Psoas muscle (tissue), 8 donors: ENCODE measurements around the gene HERPUD1. TPM values are rescaled to one million over a fixed set of nuclear protein-coding genes. Genes with fewer than 3 reads are reported as not detected.

Source experiments
- ATAC-seq, 4 donors: fragments of 200-7000 bp; cut with Tn5 transposase; one replicate each; pipeline ENCODE4 v1.9.1; 2020; ENCODE audit warnings: moderate library complexity in 3 of 4, mild to moderate bottlenecking in 2 of 4
- DNase-seq, 2 donors: peaks; one replicate each; pipeline ENCODE4 v3.0.0-alpha.2; 2020
- H3K27ac ChIP-seq: fragments of 200-600 bp; one replicate; pipeline ENCODE4 v1.8.0; 2022
- H3K27me3 ChIP-seq, 3 donors: fragments of 200-600 bp in 1 of 3; one replicate each; pipeline versions ENCODE4 v1.6.1 to v1.8.0; 2013 to 2022; ENCODE audit warnings: low read length in 2 of 3, mild to moderate bottlenecking in 2 of 3, moderate library complexity in 1 of 3; ENCODE audit not compliant: insufficient read depth in 3 of 3
- H3K36me3 ChIP-seq, 2 donors: fragments of 200-600 bp in 1 of 2; one replicate each; pipeline versions ENCODE4 v1.6.1 to v1.8.0; 2013 to 2022; ENCODE audit warnings: low read depth in 1 of 2, mild to moderate bottlenecking in 1 of 2, moderate library complexity in 1 of 2; ENCODE audit not compliant: insufficient read depth in 1 of 2
- H3K4me1 ChIP-seq: fragments of 200-600 bp; one replicate; pipeline ENCODE4 v1.8.0; 2022
- H3K4me3 ChIP-seq: fragments of 200-600 bp; one replicate; pipeline ENCODE4 v1.8.0; 2022; ENCODE audit warnings: mild to moderate bottlenecking
- H3K9me3 ChIP-seq: fragments of 200-600 bp; one replicate; pipeline ENCODE4 v1.8.0; 2022
- WGBS, 3 donors: extraction: QIAGEN DNeasy Blood & Tissue Kit; methylation state at CpG; one replicate each; pipeline versions ENCODE4 v1.1.6 to v1.1.7; 2013; 5-methylcytosine and 5-hydroxymethylcytosine counted together
- intact Hi-C, 2 donors: fragments of 100-400 bp; cut with DNase I; formaldehyde crosslinking; loops; one replicate each; pipeline versions ENCODE4 v1.11.0 to v1.14.2; 2022
- polyA plus RNA-seq, 3 donors: library from polyadenylated mRNA; stranded (reverse); fragments of 200-250 nt; gene quantifications; one replicate each; pipeline ENCODE4 v1.2.3, GENCODE V29; 2013
- total RNA-seq, 4 donors: library from RNA; stranded (reverse); fragmentation: NEBNext Ultra II Directional in 2 of 4; extraction: Animal tissue kit (Norgen Biotek cat#: 25700) in 2 of 4; gene quantifications; one replicate each; pipeline versions ENCODE4 v1.2.1 to v1.2.4, GENCODE V29; 2021 to 2023
- TF ChIP-seq, protein P1 (sequence below): fragments of 200-600 bp; IDR thresholded peaks from one replicate; pipeline ENCODE4 v1.8.0; 2022; ENCODE audit warnings: antibody characterized with exemption
- donor health status: healthy with polysubstance abuse.
- donor health status: DM: no; HTN: no; CAD: no; lungs with moderate emphysema.
- donor health status: Bipolar disorder and iron deficiency.
- donor health status: healthy.
- donor health status: DM: yes; HTN: yes; CAD: no.
- donor health status: DM: no; HTN: no; CAD: no.
- donor health status: DM: no; HTN: no; CAD: no.
- donor health status: DM: yes; HTN: yes; CAD: no.

The HERPUD1 gene
- total and polyA plus RNA-seq, 7 donors: 70.2 to 162 (median 113) TPM

DNA sequence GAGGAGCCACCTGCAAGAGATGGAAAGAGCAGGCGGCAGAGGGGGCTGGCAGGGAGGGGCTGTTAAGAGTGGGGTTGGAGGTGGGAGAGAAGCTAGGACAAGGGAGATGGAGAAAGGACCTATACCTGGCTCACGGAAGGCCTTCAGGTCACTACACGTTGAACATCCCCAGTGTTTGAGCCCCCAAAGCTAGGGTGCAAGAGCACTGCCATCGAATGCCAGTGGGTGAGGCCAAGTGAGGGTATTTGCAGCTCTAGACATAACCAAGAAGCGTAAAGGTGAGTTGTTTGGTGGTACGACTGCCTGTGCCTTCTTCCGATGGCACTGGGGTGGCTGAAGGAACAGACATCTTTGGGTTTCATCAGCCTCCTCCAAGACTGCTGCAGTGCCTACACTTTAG lies 17.0 kb upstream of the HERPUD1 start:
- Histone ChIP-seq H3K27me3 (peaks cover 0 to 28% (median 0%) of the 10 kb centered on the region in 3 donors), H3K27ac (no peak overlapping the region), H3K36me3 (no peaks in the 10 kb centered on the region), H3K4me1 (no peaks in the 10 kb centered on the region), H3K4me3 (no peak overlapping the region), H3K9me3 (no peaks in the 10 kb centered on the region)
- DNase-seq (no peak), ATAC-seq (no peak)
- TF ChIP-seq, protein P1, sequence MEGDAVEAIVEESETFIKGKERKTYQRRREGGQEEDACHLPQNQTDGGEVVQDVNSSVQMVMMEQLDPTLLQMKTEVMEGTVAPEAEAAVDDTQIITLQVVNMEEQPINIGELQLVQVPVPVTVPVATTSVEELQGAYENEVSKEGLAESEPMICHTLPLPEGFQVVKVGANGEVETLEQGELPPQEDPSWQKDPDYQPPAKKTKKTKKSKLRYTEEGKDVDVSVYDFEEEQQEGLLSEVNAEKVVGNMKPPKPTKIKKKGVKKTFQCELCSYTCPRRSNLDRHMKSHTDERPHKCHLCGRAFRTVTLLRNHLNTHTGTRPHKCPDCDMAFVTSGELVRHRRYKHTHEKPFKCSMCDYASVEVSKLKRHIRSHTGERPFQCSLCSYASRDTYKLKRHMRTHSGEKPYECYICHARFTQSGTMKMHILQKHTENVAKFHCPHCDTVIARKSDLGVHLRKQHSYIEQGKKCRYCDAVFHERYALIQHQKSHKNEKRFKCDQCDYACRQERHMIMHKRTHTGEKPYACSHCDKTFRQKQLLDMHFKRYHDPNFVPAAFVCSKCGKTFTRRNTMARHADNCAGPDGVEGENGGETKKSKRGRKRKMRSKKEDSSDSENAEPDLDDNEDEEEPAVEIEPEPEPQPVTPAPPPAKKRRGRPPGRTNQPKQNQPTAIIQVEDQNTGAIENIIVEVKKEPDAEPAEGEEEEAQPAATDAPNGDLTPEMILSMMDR: no peak
- WGBS, 3 donors: 83 to 93% (median 85%) methylated on average over 7 of the region's 7 CpGs
- intact Hi-C loops: no loop called here

DNA sequence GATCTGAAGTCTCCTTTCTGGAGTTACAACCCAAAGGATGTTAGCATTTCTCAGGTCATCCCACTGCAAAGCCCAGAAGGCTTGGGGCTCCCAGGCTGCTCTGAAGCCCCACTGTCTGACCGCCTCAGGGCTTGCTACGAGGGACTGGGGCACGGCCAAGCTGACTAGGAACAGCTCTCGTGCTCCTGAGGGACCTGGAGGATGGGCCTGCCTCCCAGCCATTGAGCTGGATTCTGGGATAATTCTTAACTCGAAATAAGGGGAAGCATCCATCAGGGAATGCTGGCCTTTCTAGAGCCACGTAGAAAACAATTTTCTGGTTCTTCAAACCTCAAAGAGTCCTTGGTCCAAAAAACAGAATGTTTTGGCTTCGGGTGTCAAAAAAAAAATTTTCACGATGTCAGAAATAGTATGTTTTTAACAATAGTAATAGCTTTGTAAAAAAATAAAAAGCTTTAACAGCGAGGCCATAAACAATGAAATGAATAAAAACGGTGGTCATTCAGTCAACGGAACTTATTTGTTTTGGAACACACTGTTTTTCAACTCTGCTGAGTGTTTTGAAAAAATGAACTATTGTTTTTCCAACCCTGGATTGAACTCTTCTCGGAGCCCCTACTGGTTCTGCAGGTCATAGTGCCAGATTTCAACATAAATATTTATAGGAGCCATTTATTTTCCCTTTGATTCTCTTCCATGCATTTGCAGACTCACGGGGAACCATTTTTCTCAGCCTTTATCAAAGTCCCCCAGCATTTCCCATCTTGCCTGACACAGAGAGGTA lies 16.4 kb upstream of the HERPUD1 start:
- intact Hi-C loops: no loop called here
- H3K27me3 ChIP-seq: peaks cover 0 to 28% (median 0%) of the 10 kb centered on the region in 3 donors
- H3K9me3 ChIP-seq: no peaks in the 10 kb centered on the region
- no peaks in the 10 kb centered on the region for H3K4me1 ChIP-seq
- H3K27ac ChIP-seq: no peak overlapping the region
- no peak for ATAC-seq
- no peak for DNase-seq
- WGBS, 3 donors: 50 to 54% (median 51%) methylated on average over 13 of the region's 13 CpGs
- TF ChIP-seq, protein P1: no peak
- H3K36me3 ChIP-seq: no peaks in the 10 kb centered on the region
- no peak overlapping the region for H3K4me3 ChIP-seq

DNA sequence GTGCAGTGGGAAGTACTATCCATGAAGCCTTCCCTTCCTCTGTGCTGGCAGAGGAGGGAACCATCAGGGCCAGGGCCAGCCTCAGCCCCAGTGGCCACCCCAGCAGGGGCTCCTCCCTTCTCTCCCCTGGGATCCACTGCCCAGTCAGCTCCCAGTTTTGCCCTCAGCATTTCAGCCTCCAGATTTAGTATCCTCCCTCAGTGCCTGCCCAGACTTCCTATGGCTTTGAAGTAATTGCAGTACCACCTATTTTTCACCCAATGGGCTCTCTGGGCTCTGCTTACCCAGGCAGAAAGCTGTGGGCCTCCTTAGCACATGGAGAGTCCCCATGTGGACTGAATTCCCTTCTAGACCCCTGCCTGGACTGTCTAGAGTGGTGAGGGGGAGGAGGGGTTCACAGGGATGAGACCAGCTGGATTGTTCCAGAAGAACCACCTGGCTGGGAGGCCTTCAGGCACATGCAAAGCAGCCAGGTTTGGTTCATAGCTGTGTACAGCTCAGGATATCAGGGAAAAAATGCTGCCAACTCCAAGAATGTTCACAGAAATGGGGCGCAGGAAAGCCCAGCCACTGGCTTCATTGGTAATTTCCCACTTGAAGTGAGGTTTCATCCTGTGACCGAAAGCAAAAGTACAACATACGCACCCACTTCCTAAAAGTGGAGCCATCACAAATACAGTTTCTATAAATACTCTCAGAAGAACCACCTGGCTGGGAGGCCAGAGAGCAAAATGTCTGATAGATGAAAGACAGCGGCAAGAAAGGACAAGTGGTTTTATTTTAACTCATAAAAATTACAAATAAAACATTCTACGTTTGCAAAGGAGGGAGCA lies 15.2 kb upstream of the HERPUD1 start:
- ATAC-seq: no peak
- intact Hi-C loops: no loop called here
- peaks cover 0 to 25% (median 0%) of the 10 kb centered on the region in 3 donors for H3K27me3 ChIP-seq
- no peak overlapping the region for H3K27ac ChIP-seq
- H3K4me3 ChIP-seq: no peak overlapping the region
- DNase-seq: no peak
- WGBS, 3 donors: 77 to 80% (median 79%) methylated on average over 5 of the region's 5 CpGs
- H3K4me1 ChIP-seq: no peaks in the 10 kb centered on the region
- H3K9me3 ChIP-seq: no peaks in the 10 kb centered on the region
- TF ChIP-seq, protein P1: no peak
- no peaks in the 10 kb centered on the region for H3K36me3 ChIP-seq

DNA sequence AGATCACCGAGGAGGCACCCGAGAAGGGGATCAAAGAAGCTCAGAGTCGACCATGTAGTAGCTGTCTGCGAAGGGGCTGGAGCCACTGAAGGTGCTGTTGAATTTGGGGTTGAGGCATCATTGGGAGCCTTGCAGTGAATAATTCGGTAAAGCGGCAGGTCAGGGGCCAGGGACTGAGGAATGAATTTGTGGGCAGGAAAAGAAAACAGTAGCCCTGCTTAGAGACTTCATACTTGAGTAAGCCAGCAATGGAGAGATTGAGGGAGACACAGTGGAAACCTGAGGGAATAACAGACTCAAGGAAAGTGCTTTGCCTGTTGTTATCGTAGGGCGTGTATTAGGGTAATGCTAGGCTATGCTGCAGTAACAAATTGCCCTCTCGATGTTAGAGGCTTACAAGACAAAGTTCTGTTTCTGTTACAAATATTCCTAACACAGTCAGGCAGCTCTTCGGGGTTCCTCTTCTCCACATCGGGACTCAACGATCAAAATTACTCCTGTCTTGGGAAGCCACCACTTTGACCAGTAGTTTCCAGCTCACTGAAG lies 13.4 kb upstream of the HERPUD1 start:
- 90 to 91% (median 90%) methylated on average over 12 of the region's 12 CpGs for WGBS, 3 donors
- no peak for ATAC-seq

More for the DNA sequence above, 13.4 kb upstream of the HERPUD1 start:
- H3K36me3 ChIP-seq: no peaks in the 10 kb centered on the region
- H3K27ac ChIP-seq: no peak overlapping the region
- TF ChIP-seq, protein P1: no peak
- H3K9me3 ChIP-seq: no peaks in the 10 kb centered on the region
- H3K27me3 ChIP-seq: peaks cover 0 to 13% (median 0%) of the 10 kb centered on the region in 3 donors
- H3K4me1 ChIP-seq: no peaks in the 10 kb centered on the region
- no peak overlapping the region for H3K4me3 ChIP-seq
- no peak for DNase-seq
- intact Hi-C loops: no loop called here
